GM21381 (cell line): ENCODE results near the gene PFKFB1.

ENCODE experiments used
- ATAC-seq: cut with Tn5 transposase; IDR thresholded peaks from one replicate; pipeline ENCODE4 v1.9.1; 2021; ENCODE audit warnings: mild to moderate bottlenecking, moderate library complexity; ENCODE audit not compliant: unreplicated experiment

The PFKFB1 gene

DNA sequence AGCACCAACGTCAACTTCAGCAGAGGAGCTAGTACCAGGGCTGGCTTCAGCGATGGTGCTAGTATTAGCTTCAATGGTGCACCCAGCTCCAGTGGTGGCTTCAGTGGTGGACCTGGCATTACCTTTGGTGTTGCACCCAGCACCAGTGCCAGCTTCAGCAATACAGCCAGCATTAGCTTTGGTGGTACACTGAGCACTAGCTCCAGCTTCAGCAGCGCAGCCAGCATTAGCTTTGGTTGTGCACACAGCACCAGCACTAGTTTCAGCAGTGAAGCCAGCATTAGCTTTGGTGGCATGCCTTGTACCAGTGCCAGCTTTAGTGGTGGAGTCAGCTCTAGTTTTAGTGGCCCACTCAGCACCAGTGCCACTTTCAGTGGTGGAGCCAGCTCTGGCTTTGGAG is 65.1 kb downstream of the PFKFB1 start:
- ATAC-seq = no peak

DNA sequence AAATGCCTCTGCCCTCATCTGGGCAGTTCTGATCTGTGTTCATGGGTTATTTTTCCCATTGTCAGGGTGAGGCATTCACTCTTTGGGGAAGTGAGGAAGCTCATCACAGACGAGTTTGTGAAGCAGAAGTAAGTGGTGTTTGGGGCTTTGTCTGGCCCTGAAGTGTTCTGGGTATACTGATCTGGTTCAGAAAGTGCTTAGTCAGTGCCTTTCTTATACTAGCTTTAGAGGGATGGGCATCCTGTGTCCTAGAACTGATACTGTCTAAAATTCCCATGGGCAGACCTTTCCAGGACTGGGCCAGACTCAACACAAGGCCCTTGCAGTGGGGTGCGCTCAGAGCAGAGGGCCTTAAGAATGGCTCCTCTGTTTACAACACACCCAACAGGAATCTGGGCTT is 67.0 kb downstream of the PFKFB1 start:
- ATAC-seq = no peak

DNA sequence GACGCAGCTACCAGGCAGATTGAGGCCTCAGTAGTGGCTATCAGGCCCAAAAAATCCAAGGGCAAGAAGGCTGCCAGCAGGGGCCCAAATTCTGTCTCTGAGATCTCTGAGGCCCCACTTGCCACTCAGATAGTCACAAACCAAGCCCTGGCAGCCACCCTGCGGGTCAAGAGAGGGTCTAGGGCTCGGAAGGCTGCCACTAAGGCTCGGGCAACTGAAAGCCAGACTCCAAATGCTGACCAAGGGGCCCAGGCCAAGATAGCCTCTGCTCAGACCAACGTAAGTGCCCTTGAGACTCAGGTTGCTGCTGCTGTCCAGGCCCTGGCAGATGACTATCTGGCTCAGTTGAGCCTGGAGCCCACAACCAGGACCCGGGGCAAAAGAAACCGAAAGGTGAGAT is 70.6 kb downstream of the PFKFB1 start:
- no peak for ATAC-seq

DNA sequence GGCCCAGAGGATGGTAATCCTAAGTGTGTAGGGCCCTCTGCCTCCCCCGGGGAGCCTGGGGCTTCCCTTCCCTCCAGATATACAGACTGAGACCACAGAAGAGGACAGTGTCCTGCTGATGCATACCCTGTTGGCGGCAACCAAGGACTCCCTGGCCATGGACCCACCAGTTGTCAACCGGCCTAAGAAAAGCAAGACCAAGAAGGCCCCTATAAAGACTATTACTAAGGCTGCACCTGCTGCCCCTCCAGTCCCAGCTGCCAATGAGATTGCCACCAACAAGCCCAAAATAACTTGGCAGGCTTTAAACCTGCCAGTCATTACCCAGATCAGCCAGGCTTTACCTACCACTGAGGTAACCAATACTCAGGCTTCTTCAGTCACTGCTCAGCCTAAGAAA is 71.4 kb downstream of the PFKFB1 start:
- ATAC-seq = no peak

DNA sequence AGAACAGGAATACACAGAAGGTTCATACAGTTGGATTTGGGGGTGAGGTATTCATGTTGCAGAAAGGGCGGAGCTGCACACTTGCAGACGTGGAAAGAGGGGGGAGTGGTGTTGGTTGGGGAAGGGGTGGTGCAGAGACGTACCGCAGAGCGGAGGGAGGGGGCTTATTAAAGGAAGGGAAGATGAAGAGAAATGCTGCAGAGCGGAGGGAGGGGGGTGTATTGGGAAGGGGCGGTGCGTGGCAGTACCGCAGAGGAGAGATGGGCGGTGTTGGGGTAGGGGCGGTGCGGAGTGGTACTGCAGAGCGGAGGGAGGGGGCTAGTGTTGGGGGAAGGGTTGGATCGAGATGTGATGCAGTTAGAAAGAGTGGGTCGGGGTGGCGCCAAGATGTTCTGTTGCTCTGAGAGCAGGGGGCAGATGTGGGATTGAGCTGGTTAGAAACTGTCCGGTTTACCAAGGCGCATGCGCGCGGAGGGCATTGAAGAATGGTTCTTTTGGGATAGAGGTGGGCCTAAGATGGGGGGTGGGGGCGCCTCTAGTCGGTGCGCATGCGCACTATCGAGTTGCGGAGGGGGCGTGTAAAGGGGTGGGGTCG is 72.5 kb downstream of the PFKFB1 start:
- ATAC-seq = peak; percentile 58

DNA sequence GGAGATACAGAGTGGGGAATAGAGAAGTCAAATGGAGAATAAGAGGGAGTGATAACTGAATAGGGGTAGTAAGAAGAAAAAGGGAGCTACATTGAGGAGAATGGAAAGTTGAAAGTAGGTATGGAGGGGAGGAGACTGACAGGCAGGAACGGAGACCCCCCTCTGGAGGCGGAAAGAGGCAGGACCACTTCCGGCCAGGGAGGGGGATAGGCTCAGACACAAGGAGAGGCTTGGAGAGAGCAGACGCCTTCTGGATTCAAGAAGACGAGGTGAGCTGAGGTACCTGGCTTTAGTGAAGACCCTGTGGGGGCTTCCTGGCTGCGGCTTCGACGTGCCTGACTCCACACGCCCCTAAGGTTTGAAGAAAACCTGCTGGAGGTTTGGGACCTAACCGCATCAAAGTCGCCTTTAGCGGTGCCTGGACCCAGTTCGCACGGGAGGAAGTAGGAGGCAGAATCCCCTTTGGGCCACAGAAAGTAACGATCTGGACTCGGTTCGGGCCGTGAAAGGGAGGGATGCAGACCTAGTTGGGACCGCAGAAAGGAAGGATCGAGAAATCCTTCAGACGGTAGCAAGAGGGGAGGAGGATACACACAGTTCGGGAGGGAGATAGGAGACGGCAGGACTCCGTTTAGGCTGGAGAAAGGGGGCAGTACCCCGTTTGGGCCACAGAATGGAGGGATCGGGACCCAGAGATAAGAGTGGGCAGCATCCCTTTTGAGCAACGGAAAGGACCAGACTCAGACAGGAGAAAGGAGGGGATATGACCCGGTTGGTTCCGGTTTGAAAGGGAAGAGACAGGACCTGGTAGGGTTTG is 73.2 kb downstream of the PFKFB1 start, which contains the start of gene TRO:
Gene TRO, plus strand, starts transcription at position 215 of the 817 bp plus-strand sequence. CDS start 1,423 bp downstream, outside the sequence.
- ATAC-seq = no peak

DNA sequence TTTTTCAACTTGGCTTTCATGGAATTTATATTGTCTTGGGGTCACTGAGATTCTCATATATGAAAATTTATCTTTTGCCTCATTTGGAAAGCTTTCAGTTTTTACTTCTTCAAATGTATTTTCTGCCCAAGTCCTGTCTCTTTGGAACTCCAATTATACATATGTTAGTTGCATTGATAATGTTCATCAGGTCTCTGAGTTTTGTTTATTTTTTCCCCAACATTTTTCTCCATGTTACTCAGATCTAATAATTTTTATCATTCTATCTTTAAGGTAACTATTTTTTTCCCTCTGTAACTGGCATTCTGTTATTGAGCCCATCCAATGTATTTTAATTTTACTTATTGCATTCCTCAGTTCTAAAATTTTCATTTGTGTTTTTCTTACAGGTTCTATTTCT is 84.0 kb downstream of the PFKFB1 start:
- no peak for ATAC-seq

DNA sequence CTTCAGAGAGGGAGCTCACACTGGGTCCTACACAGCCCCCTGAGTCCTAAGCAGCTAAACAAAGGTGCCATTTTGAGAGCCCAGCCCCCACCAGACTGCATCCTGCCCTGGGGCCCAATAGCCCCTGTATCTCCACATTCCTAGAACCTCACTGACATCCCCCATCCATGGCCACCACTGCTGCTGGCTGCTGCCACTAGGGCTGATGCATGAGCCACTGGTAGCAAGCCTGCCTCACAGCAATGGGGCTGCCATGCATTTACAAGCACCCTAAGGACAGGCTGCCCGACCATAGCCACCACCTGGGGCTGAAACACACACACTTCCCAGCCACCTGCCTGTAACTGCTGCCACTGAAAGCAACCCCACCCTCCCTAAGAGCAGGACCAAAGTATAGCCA is 99.8 kb downstream of the PFKFB1 start:
- no peak for ATAC-seq

DNA sequence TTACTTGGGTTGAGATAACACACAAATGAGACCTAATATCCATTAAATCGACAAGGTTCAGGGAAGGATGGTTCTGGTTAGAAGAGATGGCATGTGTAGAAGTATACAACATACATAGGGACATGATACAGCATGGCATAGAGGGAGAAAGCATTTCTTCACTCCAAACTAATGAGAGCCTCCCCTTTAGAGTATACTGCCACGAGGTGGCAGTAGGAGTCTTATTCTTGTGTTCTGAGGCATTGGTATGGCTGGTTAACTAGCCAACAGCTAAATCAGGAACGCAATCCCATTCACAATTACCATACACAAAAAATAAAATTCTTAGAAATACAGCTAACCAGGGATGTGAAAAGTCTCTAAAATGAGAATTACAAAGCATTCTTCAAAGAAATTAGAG is 102.4 kb downstream of the PFKFB1 start:
- no peak for ATAC-seq

DNA sequence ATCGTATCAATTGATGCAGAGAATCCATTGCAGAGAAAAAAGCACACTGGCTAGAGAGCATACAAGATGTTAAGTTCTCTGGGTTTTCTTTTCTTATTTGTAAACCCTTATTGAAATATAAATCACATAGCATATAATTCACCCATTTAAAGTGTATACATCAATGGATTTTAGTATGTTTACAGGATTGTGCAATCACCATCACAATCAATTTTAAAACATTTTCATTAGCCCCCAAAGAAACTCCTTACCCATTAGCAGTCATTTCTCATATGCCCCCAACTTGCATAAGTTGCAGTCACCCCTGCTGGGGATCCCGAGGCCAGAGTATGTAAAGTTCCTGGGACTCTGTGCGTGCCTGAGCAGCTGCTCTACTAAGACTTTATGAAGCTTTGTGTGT is 108.2 kb downstream of the PFKFB1 start:
- ATAC-seq = no peak
